Endodermal cell (in vitro differentiated cells): ENCODE data around the gene PRKCB. TPM values are rescaled to one million over a fixed set of nuclear protein-coding genes. Genes with fewer than 3 reads are reported as not detected.

Experiments used
- DNase-seq: peaks from one replicate; pipeline ENCODE4 v3.0.0-alpha.2; 2017
- H3K27ac ChIP-seq: 2 replicates; pipeline ENCODE4 v1.5.1; 2013; ENCODE audit warnings: mild to moderate bottlenecking, low read depth, low read length, moderate library complexity
- H3K27me3 ChIP-seq: 2 replicates; pipeline ENCODE4 v1.6.1; 2013; ENCODE audit warnings: mild to moderate bottlenecking, low read length, moderate library complexity; ENCODE audit not compliant: insufficient read depth, control insufficient read depth, poor library complexity, severe bottlenecking
- H3K36me3 ChIP-seq: 2 replicates; pipeline ENCODE4 v1.7.0; 2013; ENCODE audit warnings: mild to moderate bottlenecking, low read length, moderate library complexity; ENCODE audit not compliant: control insufficient read depth, insufficient read depth
- H3K4me1 ChIP-seq: one replicate; pipeline ENCODE4 v1.7.0; 2013; ENCODE audit warnings: low read length; ENCODE audit not compliant: control insufficient read depth, insufficient read depth
- H3K4me3 ChIP-seq: 2 replicates; pipeline ENCODE4 v1.5.1; 2013; ENCODE audit warnings: mild to moderate bottlenecking, low read length, moderate library complexity
- H3K9ac ChIP-seq: 2 replicates; pipeline ENCODE4 v1.6.1; 2013; ENCODE audit warnings: mild to moderate bottlenecking, low read length, moderate library complexity; ENCODE audit not compliant: poor library complexity, severe bottlenecking; ENCODE audit errors: extremely low read depth
- H3K9me3 ChIP-seq: 2 replicates; pipeline ENCODE4 v1.6.1; 2013; ENCODE audit warnings: mild to moderate bottlenecking, low read length, moderate library complexity; ENCODE audit not compliant: control insufficient read depth
- H3K27ac Mint-ChIP-seq: 2 replicates; pipeline ENCODE4 v1.8.0; 2020; ENCODE audit warnings: mixed read lengths
- H3K27me3 Mint-ChIP-seq: 2 replicates; pipeline ENCODE4 v1.8.0; 2021; ENCODE audit warnings: mild to moderate bottlenecking, mixed read lengths; ENCODE audit not compliant: insufficient read depth
- H3K36me3 Mint-ChIP-seq: 2 replicates; pipeline ENCODE4 v1.8.0; 2020; ENCODE audit warnings: low read depth, mixed read lengths
- H3K4me1 Mint-ChIP-seq: 2 replicates; pipeline ENCODE4 v1.8.0; 2020; ENCODE audit warnings: mixed read lengths
- H3K4me3 Mint-ChIP-seq: 2 replicates; pipeline ENCODE4 v1.8.0; 2020; ENCODE audit warnings: mild to moderate bottlenecking, moderate library complexity, mixed read lengths
- H3K9me3 Mint-ChIP-seq: 2 replicates; pipeline ENCODE4 v1.8.0; 2020; ENCODE audit warnings: mild to moderate bottlenecking, mixed read lengths
- CTCF ChIP-seq: fragments of 200-600 bp; sonication (generic); conservative IDR thresholded peaks from 2 replicates; pipeline ENCODE4 v1.5.0; 2021; ENCODE audit warnings: antibody characterized with exemption, mild to moderate bottlenecking
- WGBS, 2 experiments: methylation state at CpG; one replicate each; pipeline versions ENCODE4 v1.1.5 to v1.1.7; 2013; ENCODE audit warnings: missing lambda C conversion rate in 2 of 2, mixed read lengths in 1 of 2; ENCODE audit not compliant: insufficient coverage in 1 of 2, insufficient read length in 1 of 2; 5-methylcytosine and 5-hydroxymethylcytosine counted together
- total RNA-seq, 2 donors: library from RNA; stranded (reverse); fragmentation: NEBNext Ultra II Directional in 1 of 2; extraction: Animal tissue kit (Norgen Biotek cat#: 25700) in 1 of 2; gene quantifications; 2 replicates in 1 of 2; 3 replicates in 1 of 2; pipeline ENCODE4 v1.2.1, GENCODE V29; 2021

The PRKCB gene
- total RNA-seq, 2 donors from 2014 or later = 0.38 to 1.1 TPM

GRCh38 chr16:23991066-23991465 is 155.3 kb downstream of the PRKCB start:
- no peak overlapping the region for H3K9ac ChIP-seq
- H3K4me1 ChIP-seq = peaks cover 4% of the 10 kb centered on the region
- H3K4me3 Mint-ChIP-seq = no peak overlapping the region
- no peak for TF ChIP-seq CTCF
- no peak for DNase-seq
- peaks cover 5% of the 10 kb centered on the region for H3K9me3 ChIP-seq
- H3K27ac Mint-ChIP-seq = no peak overlapping the region
- H3K27me3 ChIP-seq = peaks cover 24% of the 10 kb centered on the region
- no peaks in the 10 kb centered on the region for H3K9me3 Mint-ChIP-seq
- peaks cover 23% of the 10 kb centered on the region for H3K27me3 Mint-ChIP-seq
- no peak overlapping the region for H3K27ac ChIP-seq
- H3K36me3 Mint-ChIP-seq = no peaks in the 10 kb centered on the region
- no peak overlapping the region for H3K4me3 ChIP-seq
- no peaks in the 10 kb centered on the region for H3K36me3 ChIP-seq
- H3K4me1 Mint-ChIP-seq = peaks cover 3% of the 10 kb centered on the region

- H3K27ac ChIP-seq = no peak overlapping the region
- H3K36me3 ChIP-seq = no peaks in the 10 kb centered on the region
- peaks cover 40% of the 10 kb centered on the region for H3K27me3 ChIP-seq
- TF ChIP-seq CTCF = no peak
- H3K9me3 ChIP-seq = peaks cover 5% of the 10 kb centered on the region
- Mint-ChIP-seq H3K4me1 (peaks cover 3% of the 10 kb centered on the region), H3K27ac (no peak overlapping the region), H3K9me3 (no peaks in the 10 kb centered on the region), H3K36me3 (no peaks in the 10 kb centered on the region), H3K4me3 (no peak overlapping the region), H3K27me3 (peaks cover 39% of the 10 kb centered on the region)
- WGBS, 2 experiments = 88% methylated on average over 1 of the region's 1 CpG; no CpG with 5 or more reads in 1 of the 2 experiments
- no peak overlapping the region for H3K4me3 ChIP-seq
- DNase-seq = no peak
- H3K4me1 ChIP-seq = peaks cover 4% of the 10 kb centered on the region
- no peak overlapping the region for H3K9ac ChIP-seq
These were observed 158.8 kb downstream of the PRKCB start for GRCh38 chr16:23994615-23995014.

GRCh38 chr16:23996258-23996955 is 160.6 kb downstream of the PRKCB start:
- DNase-seq = no peak
- no peaks in the 10 kb centered on the region for H3K36me3 Mint-ChIP-seq
- H3K4me3 ChIP-seq = no peak overlapping the region
- H3K27ac Mint-ChIP-seq = no peak overlapping the region
- H3K36me3 ChIP-seq = no peaks in the 10 kb centered on the region
- TF ChIP-seq CTCF = no peak
- no peaks in the 10 kb centered on the region for H3K9me3 Mint-ChIP-seq
- H3K4me1 ChIP-seq = no peaks in the 10 kb centered on the region
- 94 to 95% methylated on average over 3 to 4 of the region's 4 CpGs for WGBS, 2 experiments
- H3K9me3 ChIP-seq = peaks cover 5% of the 10 kb centered on the region
- no peak overlapping the region for H3K4me3 Mint-ChIP-seq
- H3K4me1 Mint-ChIP-seq = peaks cover 3% of the 10 kb centered on the region
- H3K27ac ChIP-seq = no peak overlapping the region
- no peak overlapping the region for H3K9ac ChIP-seq
- peaks cover 41% of the 10 kb centered on the region for H3K27me3 ChIP-seq
- peaks cover 32% of the 10 kb centered on the region for H3K27me3 Mint-ChIP-seq
